CD4-positive, alpha-beta T cell treated with Interleukin-2 at 100 ng/mL for 4 hours (primary cell): Measurements from ENCODE around the gene WDR26.
"Not testable (repeated sequence)": the region's sequence is repeated elsewhere in the genome, so short reads cannot be mapped to it uniquely, and the experiment has no call there.

Source experiments
- DNase-seq: peaks from one replicate; pipeline ENCODE4 v3.0.0-alpha.2; 2020; ENCODE audit warnings: low spot score

The WDR26 gene

GRCh38 chr1:224393294-224393693 is 41.3 kb downstream of the WDR26 start:
- no peak for DNase-seq

GRCh38 chr1:224392411-224393249 is 42.0 kb downstream of the WDR26 start:
- no peak for DNase-seq

GRCh38 chr1:224390517-224390916 is 44.1 kb downstream of the WDR26 start:
- DNase-seq, result no peak

- no peak for DNase-seq
Measured at GRCh38 chr1:224387943-224388342, 46.7 kb downstream of the WDR26 start.

GRCh38 chr1:224387302-224387912 is 47.2 kb downstream of the WDR26 start:
- peak; percentile 59 for DNase-seq

GRCh38 chr1:224383218-224383617 is 51.4 kb downstream of the WDR26 start:
- no peak for DNase-seq

- DNase-seq, result peak; percentile 47
Measured at GRCh38 chr1:224381880-224382548, 52.6 kb downstream of the WDR26 start.

GRCh38 chr1:224380003-224380402 is 54.6 kb downstream of the WDR26 start:
- DNase-seq, result peak; percentile 66

GRCh38 chr1:224378855-224379631 is 55.6 kb downstream of the WDR26 start:
- no peak for DNase-seq

- peak; percentile 57 for DNase-seq
Measured at GRCh38 chr1:224377676-224378006, 57.0 kb downstream of the WDR26 start.

- DNase-seq, result no peak
Measured at GRCh38 chr1:224375059-224375458, 59.5 kb downstream of the WDR26 start.

GRCh38 chr1:224373008-224373590 is 61.5 kb downstream of the WDR26 start:
- no peak for DNase-seq

- DNase-seq, result no peak
Measured at GRCh38 chr1:224368409-224368808, 66.2 kb downstream of the WDR26 start.

GRCh38 chr1:224359207-224359606 is 75.4 kb downstream of the WDR26 start:
- no peak for DNase-seq

GRCh38 chr1:224358237-224358636 is 76.4 kb downstream of the WDR26 start:
- no peak for DNase-seq

GRCh38 chr1:224357626-224358124 is 76.9 kb downstream of the WDR26 start:
- DNase-seq, result no peak

GRCh38 chr1:224356685-224357625 is 77.6 kb downstream of the WDR26 start, which contains the start of gene CNIH4:
Gene CNIH4, plus strand, starts transcription at chr1:224356879. Its CDS starts 46 bp downstream, at chr1:224356925.
- DNase-seq, result peak; percentile 95

GRCh38 chr1:224353975-224354925 is 80.3 kb downstream of the WDR26 start:
- DNase-seq, result no peak

- not testable (repeated sequence) for DNase-seq
Measured at GRCh38 chr1:224352436-224353085, 82.0 kb downstream of the WDR26 start.
